PC-3 (cell line): ENCODE measurements around the gene C3orf52. TPM values are rescaled to one million over a fixed set of nuclear protein-coding genes. Genes with fewer than 3 reads are reported as not detected.

Experiments used
- ATAC-seq: fragments of 200-7000 bp; cut with Tn5 transposase; 2 replicates; pipeline ENCODE4 v1.9.1; 2020; ENCODE audit warnings: mild to moderate bottlenecking, moderate library complexity
- BruUV-seq: library from RNA; stranded (reverse); fragments of 400-500 nt; replicated peaks from 2 replicates; lab custom pipeline; 2021; lab: Mats Ljungman, UMichigan
- CTCF ChIA-PET: fragments of 300-600 bp; sonication (Branson Sonifier 250); formaldehyde crosslinking; loops from one replicate; lab custom pipeline; 2022; ENCODE audit warnings: antibody characterized with exemption; lab: Charles Lee
- POLR2A ChIA-PET: fragments of 300-600 bp; sonication (Branson Sonifier 250); formaldehyde crosslinking; loops from one replicate; lab custom pipeline; 2022; ENCODE audit warnings: antibody characterized with exemption; ENCODE audit not compliant: unreplicated experiment; lab: Charles Lee
- DNase-seq: peaks from one replicate; pipeline ENCODE4 v3.0.0-alpha.2; 2015
- H2AFZ ChIP-seq: fragments of 300-600 bp; sonication (generic); 2 replicates; pipeline ENCODE4 v1.6.0; 2016; ENCODE audit warnings: antibody characterized with exemption, low read length
- H3F3A ChIP-seq: fragments of 300-600 bp; sonication (generic); one replicate; pipeline ENCODE4 v1.6.0; 2017; ENCODE audit warnings: antibody characterized with exemption, low read length, control low read depth, mild to moderate bottlenecking; ENCODE audit not compliant: unreplicated experiment
- H3K27ac ChIP-seq: fragments of 300-600 bp; sonication (generic); 2 replicates; pipeline ENCODE4 v1.5.1; 2016; ENCODE audit warnings: mild to moderate bottlenecking, low read length
- H3K27me3 ChIP-seq: fragments of 300-600 bp; sonication (generic); 2 replicates; pipeline ENCODE4 v1.6.1; 2016; ENCODE audit warnings: low read length, mixed read lengths
- H3K36me3 ChIP-seq: fragments of 300-600 bp; sonication (generic); 2 replicates; pipeline ENCODE4 v1.6.1; 2016; ENCODE audit warnings: low read depth, mixed run types, low read length, mixed read lengths
- H3K4me1 ChIP-seq: fragments of 300-600 bp; sonication (generic); 2 replicates; pipeline ENCODE4 v1.5.1; 2016; ENCODE audit warnings: low read length; ENCODE audit not compliant: insufficient read depth
- H3K4me2 ChIP-seq: fragments of 300-600 bp; sonication (generic); 2 replicates; pipeline ENCODE4 v1.6.0; 2016; ENCODE audit warnings: low read length
- H3K4me3 ChIP-seq: fragments of 300-600 bp; sonication (generic); 2 replicates; pipeline ENCODE4 v1.5.1; 2016; ENCODE audit warnings: mild to moderate bottlenecking, low read length, mixed read lengths
- H3K79me2 ChIP-seq: fragments of 300-600 bp; sonication (generic); 2 replicates; pipeline ENCODE4 v1.6.1; 2017; ENCODE audit warnings: low read length, mixed read lengths
- H3K9ac ChIP-seq: fragments of 300-600 bp; sonication (generic); 2 replicates; pipeline ENCODE4 v1.6.0; 2016; ENCODE audit warnings: mild to moderate bottlenecking, low read length
- H3K9me2 ChIP-seq: fragments of 300-600 bp; sonication (generic); replicated peaks from 2 replicates; pipeline ENCODE4 v1.6.1; 2016; ENCODE audit warnings: mixed run types, low read length, mixed read lengths
- H3K9me3 ChIP-seq: fragments of 300-600 bp; sonication (generic); 2 replicates; pipeline ENCODE4 v1.6.1; 2016; ENCODE audit warnings: low read length, mixed read lengths
- H4K20me1 ChIP-seq: fragments of 300-600 bp; sonication (generic); 2 replicates; pipeline ENCODE4 v1.6.1; 2016; ENCODE audit warnings: low read length, mixed read lengths
- EZH2 ChIP-seq: fragments of 300-600 bp; sonication (generic); IDR thresholded peaks from one replicate; pipeline ENCODE4 v1.6.1; 2017; ENCODE audit warnings: antibody characterized with exemption, mild to moderate bottlenecking, low read length; ENCODE audit not compliant: unreplicated experiment
- EZH2phosphoT487 ChIP-seq: fragments of 300-600 bp; sonication (generic); IDR thresholded peaks from 2 replicates; pipeline ENCODE4 v1.6.1; 2018; ENCODE audit warnings: mild to moderate bottlenecking, antibody characterized with exemption, low read length, borderline replicate concordance
- intact Hi-C: fragments of 100-400 bp; cut with micrococcal nuclease; formaldehyde crosslinking; loops from 2 replicates; pipeline ENCODE4 v1.9.0; 2023
- total RNA-seq: library from RNA; depleted of rRNA; stranded (reverse); fragments of >200 nt; gene quantifications from 2 replicates; pipeline ENCODE4 v1.2.3, GENCODE V29; 2014
- TF ChIP-seq, protein P1 (sequence below): fragments of 300-600 bp; sonication (generic); conservative IDR thresholded peaks from 2 replicates; pipeline ENCODE4 v1.5.1; 2017; ENCODE audit warnings: antibody characterized with exemption, low read depth, mild to moderate bottlenecking, low read length

Gene C3orf52
- total RNA-seq, 1 experiment from 2014 or later = 16.7 TPM

- CTCF ChIA-PET = no interaction called here
- BruUV-seq = no TSS peak
- no peak for ATAC-seq
These were observed 55.1 kb downstream of the C3orf52 start for GRCh38 chr3:112141293-112141692.

DNA sequence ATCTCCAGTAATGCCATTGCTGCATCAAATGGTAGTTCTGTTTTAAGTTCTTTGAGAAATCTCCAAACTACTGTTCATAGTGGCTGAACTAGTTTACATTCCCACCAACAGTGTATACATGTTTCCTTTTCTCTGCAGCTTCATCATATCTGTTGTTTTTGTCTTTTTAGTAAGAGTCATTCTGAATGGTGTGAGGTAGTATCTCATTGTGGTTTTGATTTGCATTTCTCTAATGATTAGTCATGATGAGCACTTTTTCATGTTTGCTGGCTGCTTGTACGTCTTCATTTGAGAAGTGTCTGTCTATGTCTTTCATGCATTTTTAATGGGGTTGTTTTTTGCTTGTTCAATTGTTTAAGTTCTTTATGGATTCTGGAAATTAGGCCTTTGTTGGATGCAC, 57.1 kb downstream of the C3orf52 start:
- TF ChIP-seq, protein P1, sequence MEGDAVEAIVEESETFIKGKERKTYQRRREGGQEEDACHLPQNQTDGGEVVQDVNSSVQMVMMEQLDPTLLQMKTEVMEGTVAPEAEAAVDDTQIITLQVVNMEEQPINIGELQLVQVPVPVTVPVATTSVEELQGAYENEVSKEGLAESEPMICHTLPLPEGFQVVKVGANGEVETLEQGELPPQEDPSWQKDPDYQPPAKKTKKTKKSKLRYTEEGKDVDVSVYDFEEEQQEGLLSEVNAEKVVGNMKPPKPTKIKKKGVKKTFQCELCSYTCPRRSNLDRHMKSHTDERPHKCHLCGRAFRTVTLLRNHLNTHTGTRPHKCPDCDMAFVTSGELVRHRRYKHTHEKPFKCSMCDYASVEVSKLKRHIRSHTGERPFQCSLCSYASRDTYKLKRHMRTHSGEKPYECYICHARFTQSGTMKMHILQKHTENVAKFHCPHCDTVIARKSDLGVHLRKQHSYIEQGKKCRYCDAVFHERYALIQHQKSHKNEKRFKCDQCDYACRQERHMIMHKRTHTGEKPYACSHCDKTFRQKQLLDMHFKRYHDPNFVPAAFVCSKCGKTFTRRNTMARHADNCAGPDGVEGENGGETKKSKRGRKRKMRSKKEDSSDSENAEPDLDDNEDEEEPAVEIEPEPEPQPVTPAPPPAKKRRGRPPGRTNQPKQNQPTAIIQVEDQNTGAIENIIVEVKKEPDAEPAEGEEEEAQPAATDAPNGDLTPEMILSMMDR = no peak
- TF ChIP-seq EZH2 (no peak), EZH2phosphoT487 (no peak)
- no peak overlapping the region for H2AFZ ChIP-seq
- H3K9me2 ChIP-seq = no peaks in the 10 kb centered on the region
- no peak overlapping the region for H3K9ac ChIP-seq
- DNase-seq (no peak), ATAC-seq (no peak)
- H3K9me3 ChIP-seq = peaks cover 5% of the 10 kb centered on the region
- BruUV-seq = no TSS peak
- peaks cover 6% of the 10 kb centered on the region; the same call in 1 of the 2 replicates for H3K36me3 ChIP-seq
- no peaks in the 10 kb centered on the region for H4K20me1 ChIP-seq
- no peaks in the 10 kb centered on the region for H3K27me3 ChIP-seq
- POLR2A ChIA-PET = no interaction called here
- no peaks in the 10 kb centered on the region for H3F3A ChIP-seq
- no peak overlapping the region for H3K4me2 ChIP-seq
- H3K79me2 ChIP-seq = no peaks in the 10 kb centered on the region
- no peaks in the 10 kb centered on the region for H3K4me1 ChIP-seq
- H3K4me3 ChIP-seq = no peak overlapping the region
- no peak overlapping the region for H3K27ac ChIP-seq
- intact Hi-C loops = no loop called here
- CTCF ChIA-PET = no interaction called here

More at GRCh38 chr3:112141293-112141692, 55.1 kb downstream of the C3orf52 start:
- Histone ChIP-seq H3K27ac (no peak overlapping the region), H3K4me2 (no peak overlapping the region), H3K27me3 (no peaks in the 10 kb centered on the region), H2AFZ (no peak overlapping the region), H4K20me1 (no peaks in the 10 kb centered on the region), H3K9ac (no peak overlapping the region), H3F3A (no peaks in the 10 kb centered on the region), H3K4me3 (no peak overlapping the region), H3K36me3 (no peaks in the 10 kb centered on the region), H3K9me2 (no peaks in the 10 kb centered on the region), H3K4me1 (no peaks in the 10 kb centered on the region), H3K79me2 (no peaks in the 10 kb centered on the region), H3K9me3 (no peaks in the 10 kb centered on the region)
- TF ChIP-seq EZH2phosphoT487 (no peak), EZH2 (no peak)
- TF ChIP-seq, protein P1 = no peak
- POLR2A ChIA-PET = interaction anchor here (0.6 kb wide), 1 partner anchor 58 kb away, joined by 3 read pairs; no protein-coding TSS in a partner anchor
- intact Hi-C loops = no loop called here
- no peak for DNase-seq

- CTCF ChIA-PET = no interaction called here
- Histone ChIP-seq H3K9ac (no peak overlapping the region), H2AFZ (no peak overlapping the region), H3K4me3 (no peak overlapping the region), H3K9me3 (peaks cover 5% of the 10 kb centered on the region), H3K27me3 (no peaks in the 10 kb centered on the region), H3K79me2 (no peaks in the 10 kb centered on the region), H3K27ac (no peak overlapping the region), H4K20me1 (no peaks in the 10 kb centered on the region), H3K4me2 (no peak overlapping the region), H3F3A (no peaks in the 10 kb centered on the region), H3K36me3 (peaks cover 6% of the 10 kb centered on the region; the same call in 1 of the 2 replicates), H3K4me1 (no peaks in the 10 kb centered on the region), H3K9me2 (no peaks in the 10 kb centered on the region)
- no TSS peak for BruUV-seq
- DNase-seq = no peak
- POLR2A ChIA-PET = no interaction called here
- no peak for TF ChIP-seq EZH2phosphoT487
- TF ChIP-seq, protein P1 = no peak
- TF ChIP-seq EZH2 = no peak
- intact Hi-C loops = no loop called here
- no peak for ATAC-seq
These were observed 57.5 kb downstream of the C3orf52 start for GRCh38 chr3:112143689-112144088.
